Astrocyte (in vitro differentiated cells and primary cell): ENCODE data around the gene MGAT2.

ENCODE experiments used
- EZH2 ChIP-seq: IDR thresholded peaks from 2 replicates; pipeline ENCODE4 v1.6.1; 2012; ENCODE audit warnings: mild to moderate bottlenecking, low read length, inconsistent platforms; ENCODE audit not compliant: insufficient read depth
- TF ChIP-seq, protein P1 (sequence below): IDR thresholded peaks from 2 replicates; pipeline ENCODE4 v1.5.1; 2011; ENCODE audit warnings: low read depth, mild to moderate bottlenecking, inconsistent platforms, low read length, moderate library complexity; ENCODE audit not compliant: insufficient read depth

DNA sequence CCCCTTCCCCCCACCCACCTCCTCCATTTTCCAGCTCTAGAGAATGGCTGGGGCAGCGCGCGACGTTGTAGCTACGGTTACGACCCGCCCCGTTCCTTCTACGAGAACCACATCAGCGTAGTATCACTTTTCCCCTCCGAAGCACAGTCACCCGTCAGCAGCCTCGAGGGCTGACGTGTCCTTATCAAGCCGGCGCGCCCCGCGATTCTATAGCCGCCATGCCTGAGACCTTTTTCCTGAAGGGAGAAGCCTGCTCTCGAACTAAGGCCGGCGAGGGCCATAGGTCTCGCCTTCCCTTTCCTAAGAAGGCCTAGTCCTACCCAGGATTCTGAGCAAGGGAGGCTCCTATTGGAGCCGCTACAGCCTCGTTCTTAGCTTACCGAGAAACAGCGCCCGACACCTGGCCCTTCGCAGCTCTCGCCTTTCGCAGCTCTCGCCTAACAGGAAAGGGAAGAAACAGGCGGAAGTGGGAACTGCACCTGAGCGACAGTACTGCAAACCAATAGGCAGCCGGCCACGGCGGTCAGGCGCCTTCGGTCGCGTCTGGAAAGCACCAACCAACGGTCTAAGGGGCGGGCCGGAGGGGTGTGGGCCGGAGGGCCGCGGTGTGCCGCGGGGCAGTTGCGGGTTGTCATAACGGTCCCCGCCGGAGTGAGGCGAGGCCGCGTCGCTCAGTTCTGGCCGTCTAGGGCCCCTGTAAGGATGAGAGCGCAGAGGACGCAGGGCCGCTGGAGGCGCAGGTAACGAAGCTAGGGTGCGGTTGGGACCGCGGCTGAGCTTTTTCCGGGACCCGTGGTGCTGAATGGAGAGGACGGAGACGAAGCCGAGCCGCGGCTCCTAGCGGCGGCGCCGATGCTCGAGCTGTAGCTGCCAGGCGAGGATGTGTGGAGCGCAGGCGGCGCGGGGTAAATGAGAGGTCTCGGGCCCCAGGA lies at the start of gene MGAT2, which contains the start of gene RPL36AL:
- TF ChIP-seq, protein P1, sequence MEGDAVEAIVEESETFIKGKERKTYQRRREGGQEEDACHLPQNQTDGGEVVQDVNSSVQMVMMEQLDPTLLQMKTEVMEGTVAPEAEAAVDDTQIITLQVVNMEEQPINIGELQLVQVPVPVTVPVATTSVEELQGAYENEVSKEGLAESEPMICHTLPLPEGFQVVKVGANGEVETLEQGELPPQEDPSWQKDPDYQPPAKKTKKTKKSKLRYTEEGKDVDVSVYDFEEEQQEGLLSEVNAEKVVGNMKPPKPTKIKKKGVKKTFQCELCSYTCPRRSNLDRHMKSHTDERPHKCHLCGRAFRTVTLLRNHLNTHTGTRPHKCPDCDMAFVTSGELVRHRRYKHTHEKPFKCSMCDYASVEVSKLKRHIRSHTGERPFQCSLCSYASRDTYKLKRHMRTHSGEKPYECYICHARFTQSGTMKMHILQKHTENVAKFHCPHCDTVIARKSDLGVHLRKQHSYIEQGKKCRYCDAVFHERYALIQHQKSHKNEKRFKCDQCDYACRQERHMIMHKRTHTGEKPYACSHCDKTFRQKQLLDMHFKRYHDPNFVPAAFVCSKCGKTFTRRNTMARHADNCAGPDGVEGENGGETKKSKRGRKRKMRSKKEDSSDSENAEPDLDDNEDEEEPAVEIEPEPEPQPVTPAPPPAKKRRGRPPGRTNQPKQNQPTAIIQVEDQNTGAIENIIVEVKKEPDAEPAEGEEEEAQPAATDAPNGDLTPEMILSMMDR: no peak
- TF ChIP-seq EZH2: no peak
